ENCODE measurements around the gene GALNT11.
"Not testable (repeated sequence)": the region's sequence is repeated elsewhere in the genome, so short reads cannot be mapped to it uniquely, and the experiment has no call there.

The GALNT11 gene

DNA sequence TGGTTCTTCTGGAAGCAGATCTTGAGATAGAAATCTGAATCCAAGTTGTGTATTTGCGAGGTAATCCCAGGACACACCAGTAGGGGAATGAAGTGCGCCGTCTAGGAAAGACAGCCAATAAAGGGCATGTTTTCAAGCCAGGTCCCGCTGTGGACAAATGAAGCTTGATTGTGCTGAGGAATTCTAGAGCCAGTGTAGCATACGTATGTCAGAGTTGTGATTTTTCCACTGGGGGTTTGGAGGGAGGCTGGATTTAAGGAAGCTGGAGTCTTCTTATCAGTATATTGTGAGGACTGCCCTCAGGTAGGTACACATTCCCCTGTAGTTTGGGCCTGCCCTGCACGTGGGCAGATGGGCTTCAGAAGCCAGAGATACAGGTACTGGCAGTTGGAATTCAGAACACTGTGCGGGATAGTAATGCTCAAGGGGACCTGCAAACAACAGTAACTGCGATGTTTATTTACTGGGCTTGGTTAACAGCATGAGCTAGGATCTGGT lies 50.9 kb downstream of the GALNT11 start:
- no peak for DNase-seq

DNA sequence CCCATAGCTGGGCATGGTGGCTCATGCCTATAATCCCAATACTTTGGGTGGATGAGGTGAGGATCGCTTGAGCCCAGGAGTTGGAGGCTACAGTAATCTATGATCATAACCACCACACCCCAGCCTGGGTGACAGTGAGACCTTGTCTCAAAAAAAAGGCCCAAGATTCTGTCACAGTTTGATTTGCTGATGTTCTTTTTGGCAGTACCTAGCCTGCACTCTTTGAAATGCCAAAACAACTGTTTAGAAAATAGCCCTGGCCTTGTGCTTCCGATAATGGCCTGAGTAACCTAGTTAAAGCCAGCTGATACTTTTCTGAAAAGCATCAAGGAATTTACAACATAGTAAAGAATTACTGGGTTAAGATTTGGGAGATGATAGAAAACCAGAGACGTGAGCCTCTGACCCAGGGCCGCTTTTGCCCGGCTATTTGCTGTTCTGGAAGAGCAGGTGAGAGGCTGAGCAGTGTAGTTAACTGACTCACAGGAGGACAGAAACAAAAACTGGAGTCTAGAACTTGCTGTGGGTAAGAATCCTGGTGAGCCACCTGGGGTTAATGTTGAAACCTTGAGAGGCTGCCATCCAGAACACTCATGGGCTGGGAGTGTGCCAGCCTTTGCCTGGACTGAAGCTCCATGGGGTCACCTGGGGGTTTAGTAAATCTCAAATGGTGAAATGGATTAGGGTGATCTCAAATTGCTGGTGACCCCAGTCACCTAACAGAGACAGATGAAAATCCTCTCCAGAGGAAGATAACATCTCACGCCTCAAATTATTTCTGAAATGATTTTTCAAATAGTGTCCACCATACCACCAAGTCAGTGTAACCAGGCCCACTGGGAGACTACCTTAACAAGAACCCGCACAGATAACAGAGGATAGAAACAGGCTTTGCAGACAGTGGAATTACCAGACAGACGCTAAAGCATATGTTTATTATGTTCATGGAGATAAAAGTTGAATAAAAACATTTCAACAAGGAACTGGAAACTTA lies 51.8 kb downstream of the GALNT11 start:
- no peak for DNase-seq

DNA sequence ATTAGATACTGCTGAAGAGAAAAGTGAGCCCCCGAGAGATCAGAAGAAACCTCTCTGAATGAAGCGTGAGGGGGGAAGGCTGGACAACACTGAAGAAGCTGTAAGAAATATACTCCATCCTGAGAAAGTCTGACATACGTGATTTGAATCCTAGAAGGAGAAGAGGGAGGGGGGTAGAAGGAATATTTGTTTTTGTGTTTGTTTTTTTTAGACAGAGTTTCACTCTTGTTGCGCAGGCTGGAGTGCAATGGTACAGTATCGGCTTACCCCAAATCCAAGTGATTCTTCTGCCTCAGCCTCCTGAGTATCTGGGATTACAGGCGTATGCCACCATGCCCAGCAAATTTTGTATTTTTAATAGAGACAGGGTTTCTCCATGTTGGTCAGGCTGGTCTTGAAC lies 52.6 kb downstream of the GALNT11 start:
- DNase-seq = no peak

DNA sequence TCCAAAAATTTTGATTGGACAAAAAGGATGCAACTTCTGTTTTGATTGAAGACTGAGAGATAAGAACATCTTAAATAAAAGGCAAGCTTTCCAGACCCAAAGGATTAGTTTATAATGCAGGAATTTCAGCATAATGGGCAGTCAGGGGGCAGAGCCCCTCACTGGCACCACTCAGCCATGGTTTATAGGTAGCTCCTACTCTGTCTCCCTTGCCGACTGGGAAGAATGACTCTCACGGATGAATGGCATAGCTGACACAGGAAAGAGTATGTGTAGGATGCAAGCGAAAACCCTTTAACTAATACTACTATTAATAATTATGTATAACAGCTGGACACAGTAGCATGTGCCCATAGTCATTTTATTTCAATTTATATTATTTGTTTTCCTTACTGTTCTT lies 53.3 kb downstream of the GALNT11 start:
- no peak for DNase-seq

DNA sequence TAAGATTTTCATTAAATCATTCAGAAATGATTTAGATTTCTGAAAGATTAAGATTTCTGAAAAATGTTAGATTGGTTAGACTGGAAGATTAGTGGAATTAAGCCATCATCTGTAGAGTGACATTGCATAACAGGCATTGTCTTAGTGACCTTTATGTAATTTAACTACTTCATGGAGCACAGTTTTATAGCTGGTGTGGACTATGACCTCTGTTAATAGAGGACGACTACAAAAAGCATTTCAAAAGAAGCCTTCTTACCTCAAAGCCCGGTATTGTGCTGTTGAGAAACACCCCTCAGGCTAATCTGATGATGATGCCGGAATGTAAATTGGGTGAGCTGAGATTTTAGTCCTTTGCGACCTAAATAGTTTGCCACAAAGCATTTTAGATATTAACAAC lies 55.6 kb downstream of the GALNT11 start:
- no peak for DNase-seq

DNA sequence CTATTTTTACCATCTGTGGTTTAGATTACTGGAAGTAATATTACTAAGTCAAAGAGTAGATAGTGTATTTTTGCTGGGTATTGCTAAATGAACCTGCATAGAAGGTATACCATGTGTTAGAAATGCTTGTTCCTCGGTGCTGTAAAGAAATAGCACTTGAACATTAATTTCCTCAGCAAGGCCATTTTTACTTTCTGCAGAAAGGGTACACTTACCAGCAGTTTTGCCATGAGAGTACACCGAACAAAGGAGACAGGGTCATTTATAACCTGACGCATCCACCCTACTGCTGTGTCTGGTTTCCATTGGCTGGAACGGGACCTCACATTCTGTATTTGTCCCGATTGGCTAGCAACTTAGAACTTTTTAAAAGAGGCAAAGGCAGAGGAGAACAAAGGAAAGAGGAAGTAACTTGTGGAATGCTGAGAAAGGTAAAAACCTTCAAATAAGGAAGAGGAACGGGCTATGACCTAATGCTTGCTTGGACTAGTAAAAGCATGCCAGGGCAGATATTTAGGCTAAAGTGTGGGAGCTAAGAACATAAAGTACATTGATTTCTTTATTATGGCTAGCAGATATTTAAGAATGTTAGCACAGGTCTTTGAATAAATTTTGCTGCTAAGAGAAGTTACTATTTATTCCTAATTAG lies 56.7 kb downstream of the GALNT11 start:
- not testable (repeated sequence) for DNase-seq

DNA sequence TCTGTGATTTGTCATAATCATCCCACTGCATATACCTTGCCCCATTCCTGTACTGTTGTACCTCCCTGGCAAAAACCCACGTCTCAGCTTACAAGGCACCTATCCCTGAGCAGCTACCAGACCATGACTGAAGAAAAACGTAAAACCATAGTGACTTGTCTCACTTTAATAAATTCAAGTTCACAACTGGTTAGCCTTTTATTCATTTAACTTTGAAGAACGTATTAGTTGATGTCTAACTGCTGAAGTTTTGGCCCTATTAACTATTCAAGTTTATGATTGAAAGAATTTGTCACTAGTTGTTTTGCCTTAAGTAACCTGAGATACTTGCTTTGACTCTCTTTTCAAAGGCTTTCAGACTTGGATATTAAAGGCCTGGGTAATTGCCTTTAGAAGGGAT lies 59.7 kb downstream of the GALNT11 start:
- no peak for DNase-seq

DNA sequence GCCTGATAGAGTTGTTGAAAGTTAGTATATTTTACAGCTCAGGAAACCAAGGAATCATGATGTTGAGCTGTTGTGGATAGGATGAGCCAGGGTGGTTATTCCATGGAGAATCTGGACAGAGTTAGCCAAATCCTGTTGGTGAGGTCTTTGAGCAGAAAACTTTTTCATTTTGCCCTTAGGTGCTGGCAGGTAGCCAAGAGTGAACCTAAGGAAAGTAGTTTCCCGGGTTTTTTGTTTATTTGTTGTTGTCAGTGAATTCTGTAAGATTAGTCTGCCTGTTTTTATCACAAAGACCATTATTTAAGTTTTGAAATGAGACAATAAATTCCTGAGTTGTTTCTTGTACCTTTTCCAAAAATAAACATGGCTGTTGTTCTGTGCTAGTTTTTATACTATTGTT lies 61.0 kb downstream of the GALNT11 start:
- DNase-seq = no peak

DNA sequence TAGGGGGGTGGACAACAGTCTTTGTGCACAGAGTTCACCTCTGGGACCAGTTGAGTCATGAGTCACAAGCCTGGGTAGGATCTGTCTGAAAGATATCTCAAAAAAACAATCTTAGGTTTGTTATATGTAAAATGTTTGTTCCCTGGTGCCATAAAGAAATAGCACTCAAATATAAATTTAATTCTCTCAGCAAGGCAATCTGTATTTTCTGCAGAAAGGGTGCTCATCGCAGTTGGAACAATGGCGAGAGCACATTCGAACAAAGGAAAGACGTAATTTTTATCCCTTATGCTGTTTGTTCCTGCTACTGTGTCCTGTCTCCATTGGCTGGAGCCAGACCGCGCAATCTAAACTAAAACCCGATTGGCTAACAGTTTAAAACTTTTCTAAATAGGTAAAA lies 63.7 kb downstream of the GALNT11 start:
- no peak for DNase-seq

DNA sequence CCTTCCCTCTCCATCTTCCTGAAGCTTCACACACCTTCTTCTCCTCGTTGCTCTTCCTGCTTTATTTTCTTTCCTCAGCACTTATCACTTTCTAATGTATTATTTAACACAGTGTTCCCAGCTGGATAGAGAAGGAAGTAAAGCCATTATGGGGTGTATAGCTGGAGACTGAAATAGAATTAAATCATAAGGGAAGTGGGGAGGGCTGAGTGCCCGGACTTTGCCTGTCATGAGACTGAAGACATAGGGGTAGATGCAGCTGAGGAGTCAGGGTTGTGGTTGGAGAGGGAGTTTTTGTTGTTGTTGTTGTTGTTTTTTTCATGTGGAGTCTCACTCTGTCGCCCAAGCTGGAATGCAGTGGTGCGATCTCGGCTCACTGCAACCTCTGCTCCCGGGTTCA lies 65.3 kb downstream of the GALNT11 start:
- no peak for DNase-seq

DNA sequence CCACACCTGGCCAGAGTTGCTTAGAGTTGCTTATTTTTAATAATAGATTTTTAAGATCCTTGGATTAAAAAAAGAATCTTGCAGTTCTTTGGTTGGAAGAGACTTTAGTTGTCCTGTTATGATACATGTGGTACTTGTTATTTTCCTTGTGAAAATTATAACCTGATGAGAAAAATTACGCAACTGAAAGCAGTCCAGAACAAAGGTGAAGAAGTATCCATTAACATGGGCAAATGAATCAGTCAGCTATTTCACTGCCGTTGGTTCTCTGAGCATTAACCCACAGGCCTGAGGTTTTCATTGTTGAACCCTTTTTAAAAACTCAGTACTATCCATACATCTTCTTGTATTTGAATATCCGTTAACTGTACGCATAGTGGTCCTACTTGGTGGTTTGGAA lies 68.2 kb downstream of the GALNT11 start:
- no peak for DNase-seq

DNA sequence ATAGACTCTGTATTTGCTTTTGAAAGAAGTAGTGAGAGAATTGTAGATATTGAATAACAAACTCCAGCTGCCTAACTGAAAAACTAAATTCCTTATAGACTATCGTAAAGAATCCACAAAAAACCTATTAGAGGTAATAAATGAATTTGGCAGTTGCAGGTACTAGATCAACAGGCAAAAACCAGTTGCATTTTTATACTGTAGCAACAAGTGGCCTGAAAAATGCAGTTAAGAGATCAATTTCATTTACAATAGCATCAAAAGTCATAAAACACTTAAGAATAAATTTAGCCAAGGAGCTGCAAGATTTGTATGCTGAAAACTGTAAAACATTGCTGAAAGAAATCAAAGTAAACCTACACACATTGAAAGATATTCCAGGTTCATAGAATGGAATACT lies 70.3 kb downstream of the GALNT11 start:
- no peak for DNase-seq

DNA sequence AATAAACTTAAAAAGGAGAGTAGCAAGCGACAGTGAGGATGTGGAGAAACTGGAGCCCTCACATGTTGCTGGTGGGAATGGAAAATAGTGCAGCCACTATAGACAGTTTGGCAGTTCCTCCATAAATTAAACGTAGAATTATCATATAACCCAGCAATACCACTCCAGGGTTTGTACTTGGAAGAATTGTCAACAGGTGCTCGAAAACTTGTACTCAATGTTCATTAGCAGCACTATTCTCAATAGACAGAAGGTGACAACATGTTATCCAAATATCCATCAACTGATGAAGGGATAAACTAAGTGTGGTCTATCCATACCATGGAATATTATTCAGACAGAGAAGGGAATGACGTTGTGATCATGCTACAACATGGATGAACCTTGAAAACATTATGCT lies 71.9 kb downstream of the GALNT11 start:
- DNase-seq = no peak

DNA sequence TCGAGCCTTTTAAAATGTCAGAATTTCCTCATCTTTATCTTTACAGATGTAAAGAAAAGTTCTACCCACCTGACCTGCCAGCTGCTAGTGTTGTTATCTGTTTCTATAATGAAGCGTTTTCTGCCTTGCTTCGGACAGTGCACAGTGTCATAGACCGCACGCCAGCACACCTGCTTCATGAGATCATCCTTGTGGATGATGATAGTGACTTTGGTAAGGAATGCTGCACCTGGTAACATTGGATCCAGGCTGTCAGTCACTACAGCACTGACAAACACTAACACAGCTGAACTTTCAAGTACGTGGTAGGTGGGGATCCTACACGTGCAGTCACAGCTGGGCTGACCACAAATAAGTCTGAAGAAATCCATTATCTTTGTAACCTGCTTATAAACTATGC lies 77.6 kb downstream of the GALNT11 start:
- no peak for DNase-seq

DNA sequence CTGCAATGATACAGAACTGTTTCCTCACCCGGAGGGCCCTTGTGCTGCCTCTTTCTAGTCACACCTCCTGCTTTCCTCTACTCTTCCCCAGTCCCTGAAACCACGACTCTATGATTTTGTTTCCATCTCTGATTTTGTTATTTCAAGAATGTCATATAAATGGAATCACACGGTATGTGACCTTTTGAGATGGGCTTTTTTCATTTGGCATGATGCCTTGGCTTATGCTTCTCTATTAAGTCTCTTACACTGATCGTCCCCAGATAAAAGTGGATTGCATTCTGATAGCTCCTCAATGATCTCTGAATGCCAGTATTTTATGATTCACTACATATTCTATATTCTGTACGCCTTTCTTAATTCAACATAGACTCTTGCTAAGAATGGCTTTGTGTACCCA lies 78.2 kb downstream of the GALNT11 start:
- no peak for DNase-seq

DNA sequence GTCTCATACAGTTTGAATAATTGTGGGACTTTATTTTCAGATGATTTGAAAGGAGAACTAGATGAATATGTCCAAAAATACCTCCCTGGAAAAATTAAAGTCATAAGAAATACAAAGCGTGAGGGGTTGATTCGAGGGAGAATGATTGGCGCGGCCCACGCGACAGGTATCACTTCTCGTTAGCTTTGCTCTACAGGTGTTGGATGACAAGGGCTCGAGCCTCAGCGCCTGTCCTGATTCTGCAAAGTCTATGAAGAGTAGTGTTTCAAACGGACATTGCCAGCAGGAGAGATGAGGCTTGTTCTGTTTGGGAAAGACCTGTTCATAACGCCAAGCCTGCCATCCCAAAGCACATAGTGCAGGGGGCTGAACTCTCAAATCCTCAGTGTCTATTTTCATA lies 79.7 kb downstream of the GALNT11 start:
- DNase-seq = no peak

DNA sequence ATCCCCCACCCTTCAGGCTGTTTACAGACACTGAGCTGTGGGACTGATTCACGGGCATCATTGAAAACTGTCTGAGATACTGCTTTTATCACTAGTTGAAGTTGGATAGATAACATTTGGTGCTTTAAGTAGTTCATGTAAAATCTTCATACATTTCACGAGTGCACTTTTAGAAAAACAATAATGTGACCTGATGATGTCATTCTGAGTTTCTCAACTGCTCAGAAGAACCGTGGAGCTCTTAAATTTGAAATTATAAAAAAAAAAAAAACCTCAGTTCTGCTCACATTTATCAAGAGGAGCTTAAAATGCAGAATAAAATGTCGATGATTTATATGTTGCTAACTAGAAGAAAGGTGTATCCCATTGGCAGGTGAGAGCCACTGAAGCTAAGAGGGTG lies 81.5 kb downstream of the GALNT11 start:
- no peak for DNase-seq

DNA sequence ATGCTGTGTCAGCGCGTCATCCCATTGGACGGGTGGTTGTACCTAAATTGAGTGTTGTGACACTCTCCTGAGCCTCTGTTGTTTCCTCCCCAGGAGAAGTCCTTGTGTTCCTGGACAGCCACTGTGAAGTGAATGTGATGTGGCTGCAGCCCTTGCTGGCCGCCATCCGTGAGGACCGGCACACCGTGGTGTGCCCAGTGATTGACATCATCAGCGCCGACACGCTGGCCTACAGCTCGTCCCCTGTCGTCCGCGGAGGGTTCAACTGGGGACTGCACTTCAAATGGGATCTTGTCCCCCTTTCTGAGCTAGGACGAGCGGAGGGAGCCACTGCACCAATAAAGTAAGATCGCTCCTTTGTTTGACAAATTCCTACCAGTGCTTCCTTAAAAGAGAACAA lies 82.5 kb downstream of the GALNT11 start:
- DNase-seq = no peak

DNA sequence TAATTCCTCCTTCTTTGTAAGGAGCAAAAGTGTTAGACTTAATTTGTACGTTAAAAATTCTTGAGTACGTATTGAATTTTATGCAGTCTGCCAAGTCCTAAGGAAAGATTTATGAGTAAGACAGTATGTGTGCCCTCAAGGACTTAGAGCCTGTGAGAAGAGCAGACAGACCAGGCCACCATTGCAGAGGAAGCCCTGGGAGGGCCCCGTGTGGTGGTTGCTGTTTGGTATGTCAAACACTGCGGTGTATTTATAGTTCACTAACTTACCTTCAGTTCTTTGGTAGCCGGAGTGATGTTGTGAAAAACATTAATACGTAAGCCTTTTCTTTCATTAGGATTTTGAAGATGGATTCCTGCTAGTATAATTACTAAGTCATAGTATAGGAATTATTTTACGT lies 82.9 kb downstream of the GALNT11 start:
- DNase-seq = no peak

DNA sequence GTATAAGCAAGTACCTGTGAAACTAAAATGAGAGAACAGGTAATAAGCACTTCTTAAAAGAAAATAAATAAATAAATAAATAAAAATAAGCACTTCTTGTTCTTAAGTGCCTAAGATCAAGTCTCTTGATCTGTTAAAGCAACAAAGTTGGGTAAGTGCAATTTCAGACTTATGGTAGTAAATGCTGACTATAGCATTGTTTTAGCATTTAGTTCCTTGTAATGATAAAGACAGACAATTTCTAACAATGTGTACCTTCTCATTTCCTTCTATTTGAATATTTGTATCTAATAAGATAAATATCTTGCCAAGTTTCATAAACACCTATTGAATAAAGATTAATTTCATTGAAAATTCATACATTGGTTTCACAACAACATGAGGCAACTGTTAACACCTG lies 87.4 kb downstream of the GALNT11 start:
- no peak for DNase-seq

DNA sequence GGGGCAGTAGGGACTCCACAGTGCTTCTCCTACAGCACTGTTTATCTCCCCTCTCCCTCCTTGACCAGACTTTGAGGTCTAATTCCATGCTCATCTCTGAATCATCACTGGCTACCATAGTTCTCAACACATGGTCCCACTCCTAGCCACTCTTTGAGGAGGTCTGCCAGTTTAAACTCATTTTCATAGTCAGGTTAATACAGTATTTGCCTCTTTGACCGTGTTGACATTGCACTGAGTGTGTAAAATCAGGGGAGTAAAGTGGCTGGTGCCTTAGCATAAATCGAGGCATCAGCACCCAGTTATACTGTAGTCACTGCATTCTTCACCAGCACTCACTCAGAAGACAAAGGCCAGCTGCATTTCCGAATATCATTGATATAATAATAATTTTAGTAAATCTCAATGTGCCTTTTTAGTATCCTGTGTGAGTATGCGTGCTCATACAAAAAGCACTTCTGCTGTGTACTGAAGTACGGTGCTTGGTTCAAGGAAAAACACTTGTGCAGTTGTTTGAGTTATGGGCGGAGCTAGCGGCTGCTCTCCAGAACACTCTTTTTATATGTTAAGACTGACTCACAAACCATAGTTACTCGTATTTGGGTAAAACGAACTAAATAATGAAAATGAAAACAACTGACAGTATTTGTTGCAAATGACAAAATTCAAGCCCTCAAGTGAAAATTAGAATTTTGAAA lies 89.7 kb downstream of the GALNT11 start:
- no peak for DNase-seq

DNA sequence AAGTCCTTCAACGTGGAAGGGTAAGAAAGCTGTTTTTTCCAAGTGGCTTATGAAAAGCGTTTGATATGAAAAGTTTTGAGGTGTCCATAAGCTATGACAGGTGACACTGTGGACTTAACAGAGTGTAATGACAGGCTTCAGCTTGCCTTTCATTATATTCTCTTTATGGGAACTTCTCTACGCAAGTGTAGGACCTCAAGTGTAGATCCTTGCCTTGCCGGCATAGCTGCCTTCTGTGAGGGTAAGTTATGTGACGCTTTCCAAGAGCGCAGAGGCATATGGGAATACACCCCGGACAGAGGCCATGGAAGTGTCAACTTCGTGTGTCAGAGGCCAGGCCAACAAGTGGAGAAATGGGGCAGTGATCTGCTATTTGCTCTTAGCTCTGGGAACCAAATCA lies 91.9 kb downstream of the GALNT11 start:
- no peak for DNase-seq

DNA sequence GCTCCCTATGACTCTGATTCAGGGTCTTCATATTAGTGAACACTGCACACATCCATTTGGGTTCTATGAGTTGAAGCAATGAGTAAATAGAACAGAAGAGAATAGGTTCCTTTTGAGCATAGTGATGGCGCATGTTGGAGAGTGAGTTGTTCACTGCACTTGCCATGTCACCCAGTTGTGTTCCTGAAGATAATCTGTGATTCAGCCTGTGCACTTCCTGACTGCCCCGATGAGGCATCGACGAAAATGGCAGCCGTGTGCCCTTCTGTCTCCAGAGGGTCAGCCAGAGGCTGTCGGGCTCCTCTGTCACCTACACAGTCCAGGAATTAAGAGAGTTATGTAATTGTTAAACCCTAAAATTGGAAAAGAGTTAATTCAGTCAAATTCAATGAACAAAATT lies 94.7 kb downstream of the GALNT11 start:
- DNase-seq = no peak

DNA sequence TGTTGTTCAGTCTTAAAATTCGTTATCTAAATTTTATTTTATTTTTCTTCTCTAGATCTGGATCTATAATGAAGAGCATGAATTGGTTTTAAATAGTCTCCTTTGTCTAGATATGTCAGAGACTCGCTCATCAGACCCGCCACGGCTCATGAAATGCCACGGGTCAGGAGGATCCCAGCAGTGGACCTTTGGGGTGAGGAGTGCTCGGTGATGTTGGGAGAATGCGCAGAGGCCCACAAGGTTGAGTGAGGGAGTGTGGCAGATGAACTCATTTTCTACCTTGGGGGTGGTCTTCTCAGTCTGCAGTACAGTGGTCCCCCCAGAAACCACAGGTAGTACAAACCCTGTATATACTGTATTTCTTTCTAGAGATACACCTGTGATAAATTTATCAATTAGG lies 95.3 kb downstream of the GALNT11 start:
- no peak for DNase-seq

Measured in T-helper 9 cell (primary cell).